CD14-positive monocyte (primary cell): ENCODE data around the gene PRMT2. TPM values are rescaled to one million over a fixed set of nuclear protein-coding genes. Genes with fewer than 3 reads are reported as not detected.

Experiments
- DNase-seq, 3 donors: peaks; one replicate each; pipeline ENCODE4 v3.0.0-alpha.2; 2011 to 2022
- H2AFZ ChIP-seq: 2 replicates; pipeline ENCODE4 v1.6.0; 2012; ENCODE audit warnings: mild to moderate bottlenecking, low read depth, low read length, inconsistent platforms; ENCODE audit not compliant: insufficient read depth, poor library complexity, severe bottlenecking
- H3K27ac ChIP-seq, 2 donors: 1 replicate in 1 of 2; 2 replicates in 1 of 2; pipeline ENCODE4 v1.5.1; 2012 to 2013; ENCODE audit warnings: low read length in 2 of 2, control low read depth in 1 of 2, inconsistent platforms in 1 of 2, low read depth in 1 of 2, mild to moderate bottlenecking in 1 of 2
- H3K27me3 ChIP-seq, 2 donors: one replicate each; pipeline versions ENCODE4 v1.6.0 to v1.6.1; 2011 to 2013; ENCODE audit warnings: low read length in 2 of 2; ENCODE audit not compliant: control insufficient read depth in 2 of 2, insufficient read depth in 2 of 2
- H3K36me3 ChIP-seq, 2 donors: replicated peaks in 1 of 2; 1 replicate in 1 of 2; 2 replicates in 1 of 2; pipeline versions ENCODE4 v1.5.1 to v1.6.1; 2012 to 2013; ENCODE audit warnings: low read length in 2 of 2, control low read depth in 1 of 2, inconsistent platforms in 1 of 2, mild to moderate bottlenecking in 1 of 2; ENCODE audit not compliant: insufficient read depth in 2 of 2, control insufficient read depth in 1 of 2
- H3K4me1 ChIP-seq, 2 donors: 1 replicate in 1 of 2; 2 replicates in 1 of 2; pipeline versions ENCODE4 v1.5.1 to v1.6.1; 2012 to 2013; ENCODE audit warnings: low read length in 2 of 2, control low read depth in 1 of 2, inconsistent platforms in 1 of 2, mild to moderate bottlenecking in 1 of 2, moderate library complexity in 1 of 2; ENCODE audit not compliant: insufficient read depth in 2 of 2, control insufficient read depth in 1 of 2
- H3K4me2 ChIP-seq: replicated peaks from 2 replicates; pipeline ENCODE3; 2012; ENCODE audit warnings: low read length, moderate library complexity, mild to moderate bottlenecking; ENCODE audit not compliant: poor library complexity, severe bottlenecking; ENCODE audit errors: extremely low read depth
- H3K4me3 ChIP-seq, 3 experiments: fragments of 200-600 bp in 1 of 3; sonication (generic) in 1 of 3; replicated peaks in 1 of 3; 1 replicate in 2 of 3; 2 replicates in 1 of 3; pipeline ENCODE4 v1.5.1; 2011 to 2013; ENCODE audit warnings: low read length in 3 of 3, mild to moderate bottlenecking in 3 of 3, control low read depth in 2 of 3, low read depth in 2 of 3, inconsistent platforms in 1 of 3, moderate library complexity in 1 of 3
- H3K79me2 ChIP-seq: 2 replicates; pipeline ENCODE4 v1.6.0; 2012; ENCODE audit warnings: mild to moderate bottlenecking, control low read depth, inconsistent platforms, low read length, moderate library complexity; ENCODE audit not compliant: insufficient read depth
- H3K9ac ChIP-seq: 2 replicates; pipeline ENCODE4 v1.6.0; 2017; ENCODE audit warnings: low read length, mild to moderate bottlenecking; ENCODE audit not compliant: insufficient read depth, poor library complexity, severe bottlenecking
- H3K9me3 ChIP-seq, 2 donors: replicated peaks in 1 of 2; 1 replicate in 1 of 2; 2 replicates in 1 of 2; pipeline versions ENCODE4 v1.5.1 to v1.6.1; 2012 to 2013; ENCODE audit warnings: low read length in 2 of 2, control low read depth in 1 of 2; ENCODE audit not compliant: control insufficient read depth in 1 of 2, insufficient read depth in 1 of 2
- H4K20me1 ChIP-seq: 2 replicates; pipeline ENCODE4 v1.6.0; 2012; ENCODE audit warnings: mild to moderate bottlenecking, low read length, control low read depth, moderate library complexity; ENCODE audit not compliant: insufficient read depth
- H3K27ac Mint-ChIP-seq, 7 donors: one replicate each; pipeline ENCODE4 v1.8.0; 2020; ENCODE audit warnings: mild to moderate bottlenecking in 7 of 7, mixed read lengths in 7 of 7, moderate library complexity in 6 of 7, inconsistent platforms in 2 of 7
- H3K27me3 Mint-ChIP-seq, 3 donors: one replicate each; pipeline ENCODE4 v1.8.0; 2021 to 2022; ENCODE audit warnings: low read depth in 3 of 3, mild to moderate bottlenecking in 3 of 3, mixed read lengths in 3 of 3, moderate library complexity in 3 of 3, inconsistent platforms in 1 of 3
- H3K36me3 Mint-ChIP-seq, 2 donors: one replicate each; pipeline ENCODE4 v1.8.0; 2020; ENCODE audit warnings: mixed read lengths in 2 of 2, inconsistent platforms in 1 of 2, mild to moderate bottlenecking in 1 of 2
- H3K4me1 Mint-ChIP-seq: one replicate; pipeline ENCODE4 v1.8.0; 2020; ENCODE audit warnings: mild to moderate bottlenecking, mixed read lengths
- H3K4me3 Mint-ChIP-seq, 2 donors: one replicate each; pipeline ENCODE4 v1.8.0; 2020; ENCODE audit warnings: mild to moderate bottlenecking in 2 of 2, mixed read lengths in 2 of 2, moderate library complexity in 1 of 2
- H3K9me3 Mint-ChIP-seq, 7 donors: one replicate each; pipeline ENCODE4 v1.8.0; 2020 to 2022; ENCODE audit warnings: mixed read lengths in 7 of 7, mild to moderate bottlenecking in 6 of 7, moderate library complexity in 6 of 7, inconsistent platforms in 2 of 7
- CTCF ChIP-seq: fragments of 200-600 bp; IDR thresholded peaks from one replicate; pipeline ENCODE4 v1.8.0; 2022; ENCODE audit warnings: antibody characterized with exemption, mild to moderate bottlenecking
- WGBS: methylation state at CpG from one replicate; pipeline ENCODE4 v1.1.5; 2013; ENCODE audit warnings: missing lambda C conversion rate; ENCODE audit not compliant: insufficient coverage; 5-methylcytosine and 5-hydroxymethylcytosine counted together
- intact Hi-C, 2 donors: fragments of 100-400 bp; cut with micrococcal nuclease; formaldehyde crosslinking; loops; one replicate each; pipeline versions ENCODE4 v1.15.0 to v1.15.1; 2023
- polyA plus RNA-seq, 3 donors: library from polyadenylated mRNA; depleted of rRNA in 1 of 3; unstranded in 2 of 3; stranded (reverse) in 1 of 3; fragments of 300-500 nt in 2 of 3; fragments of >200 nt in 1 of 3; fragmentation: Illumina TruSeq in 2 of 3; gene quantifications; 1 replicate in 2 of 3; 2 replicates in 1 of 3; pipeline ENCODE4 v1.2.3, GENCODE V29; 2012 to 2021

PRMT2 gene
- polyA plus RNA-seq, 3 donors, result 71.5 to 106 (median 77.2) TPM

- WGBS, result 98% methylated on average over 18 of the region's 19 CpGs
- H3K27ac Mint-ChIP-seq, result peak overlapping the region in 1 of 7 donors; percentile 41
- no peak for DNase-seq
Measured at GRCh38 chr21:46649356-46649755, 13.9 kb downstream of the PRMT2 start.

GRCh38 chr21:46650476-46651098, 15.1 kb downstream of the PRMT2 start:
- Histone ChIP-seq H3K4me3 (no peak overlapping the region), H4K20me1 (peaks cover 59% of the 10 kb centered on the region), H2AFZ (no peak overlapping the region), H3K9me3 (peaks cover 12 to 31% of the 10 kb centered on the region in 2 donors), H3K36me3 (peaks cover 98 to 100% of the 10 kb centered on the region in 2 donors), H3K79me2 (peaks cover 26% of the 10 kb centered on the region), H3K4me1 (no peaks in the 10 kb centered on the region), H3K27ac (no peak overlapping the region), H3K9ac (no peak overlapping the region), H3K27me3 (no peaks in the 10 kb centered on the region), H3K4me2 (no peak overlapping the region)
- intact Hi-C loops, result no loop called here
- WGBS, result over 99% methylated on average over 14 of the region's 14 CpGs
- H3K4me3 Mint-ChIP-seq, result no peak overlapping the region
- H3K9me3 Mint-ChIP-seq, result peaks cover 9 to 35% (median 21%) of the 10 kb centered on the region in 7 donors
- no peak for DNase-seq
- H3K4me1 Mint-ChIP-seq, result no peaks in the 10 kb centered on the region
- no peaks in the 10 kb centered on the region for H3K27me3 Mint-ChIP-seq
- peaks cover 96 to 99% of the 10 kb centered on the region in 2 donors for H3K36me3 Mint-ChIP-seq
- peak overlapping the region in 3 of 7 donors; percentile 1 to 59 (median 26) for H3K27ac Mint-ChIP-seq
- no peak for TF ChIP-seq CTCF

More at GRCh38 chr21:46649356-46649755, 13.9 kb downstream of the PRMT2 start:
- Histone ChIP-seq H3K4me1 (no peaks in the 10 kb centered on the region), H2AFZ (no peak overlapping the region), H4K20me1 (peaks cover 68% of the 10 kb centered on the region), H3K4me3 (no peak overlapping the region), H3K79me2 (peaks cover 26% of the 10 kb centered on the region), H3K36me3 (peaks cover 99 to 100% of the 10 kb centered on the region in 2 donors), H3K27me3 (no peaks in the 10 kb centered on the region), H3K9ac (no peak overlapping the region), H3K4me2 (no peak overlapping the region), H3K9me3 (peaks cover 12 to 18% of the 10 kb centered on the region in 2 donors), H3K27ac (no peak overlapping the region)
- Mint-ChIP-seq H3K4me1 (no peaks in the 10 kb centered on the region), H3K27me3 (no peaks in the 10 kb centered on the region), H3K4me3 (no peak overlapping the region), H3K36me3 (peaks cover 96 to 100% of the 10 kb centered on the region in 2 donors), H3K9me3 (peaks cover 4 to 28% (median 15%) of the 10 kb centered on the region in 7 donors)
- no peak for TF ChIP-seq CTCF
- intact Hi-C loops, result no loop called here
